A673 (cell line): Measurements from ENCODE around the gene ARID3A.
"Not testable (repeated sequence)": the region's sequence is repeated elsewhere in the genome, so short reads cannot be mapped to it uniquely, and the experiment has no call there.

ENCODE experiments used
- CTCF ChIP-seq: fragments of 300-800, 200-600 bp; sonication (generic); conservative IDR thresholded peaks from 2 replicates; pipeline ENCODE4 v1.5.1; 2017; ENCODE audit warnings: low read depth, mild to moderate bottlenecking, antibody characterized with exemption, low read length, moderate library complexity, mixed read lengths
- EZH2 ChIP-seq: fragments of 200-600 bp; sonication (generic); IDR thresholded peaks from 2 replicates; pipeline ENCODE4 v1.6.1; 2017; ENCODE audit warnings: borderline replicate concordance, low read depth, mild to moderate bottlenecking, mixed read lengths, antibody characterized with exemption, low read length; ENCODE audit not compliant: poor library complexity, severe bottlenecking

GRCh38 chr19:877992-878660 is 47.7 kb upstream of the ARID3A start:
- not testable (repeated sequence) for TF ChIP-seq CTCF, EZH2
